Measurements from ENCODE around the gene RMDN3.

- TF ChIP-seq TCF4 (CRISPR knock-in tag; IDR thresholded peaks at IDR 0.05; ENCODE audit: borderline replicate concordance) (no peak), OSR1 (CRISPR knock-in tag; IDR thresholded peaks at IDR 0.05) (no peak), ZFP3 (CRISPR knock-in tag; IDR thresholded peaks at IDR 0.05) (no peak), ISL1 (CRISPR knock-in tag; IDR thresholded peaks at IDR 0.05) (no peak), CREB5 (CRISPR knock-in tag; IDR thresholded peaks at IDR 0.05; ENCODE audit: low read depth) (no peak), RARB (CRISPR knock-in tag; IDR thresholded peaks at IDR 0.05) (no peak), ZFP30 (CRISPR knock-in tag; IDR thresholded peaks at IDR 0.05) (no peak), CSRNP3 (CRISPR knock-in tag; IDR thresholded peaks at IDR 0.05) (no peak)
Measured at GRCh38 chr15:40755812-40756208, 756 bp upstream of the RMDN3 start.
